Mesenchymal stem cell (in vitro differentiated cells and primary cell): Measurements from ENCODE around the gene FBXO34. TPM values are rescaled to one million over a fixed set of nuclear protein-coding genes. Genes with fewer than 3 reads are reported as not detected.

Experiments used
- small RNA-seq: library from polyadenylated mRNA; stranded (forward); fragments of <200 nt; extraction: miRNeasy Mini kit (QIAGEN cat#:217004); gene quantifications from one replicate; pipeline ENCODE3, GENCODE V24; 2013; ENCODE audit warnings: low read depth

The FBXO34 gene

Small RNA genes lying within 50 kb of the gene (small RNA-seq; reads per million reads assigned to genes)
- gene AL356801.1, result not detected
